Kidney (tissue), 14 donors: Measurements from ENCODE around the gene EPHB1. TPM values are rescaled to one million over a fixed set of nuclear protein-coding genes. Genes with fewer than 3 reads are reported as not detected.

Source experiments
- DNase-seq, 5 donors: peaks; one replicate each; pipeline ENCODE4 v3.0.0-alpha.2; 2013 to 2020
- FAIRE-seq: peaks from 2 replicates; lab custom pipeline; 2012; peaks lifted over from hg19 to GRCh38; lab: Jason Lieb, UNC
- H3K27ac ChIP-seq, 2 donors: one replicate each; pipeline ENCODE4 v1.7.0; 2013; ENCODE audit warnings: low read depth in 2 of 2, low read length in 2 of 2, inconsistent platforms in 1 of 2
- H3K27me3 ChIP-seq: one replicate; pipeline ENCODE4 v1.7.1; 2013; ENCODE audit warnings: low read length, inconsistent platforms; ENCODE audit not compliant: control insufficient read depth, insufficient read depth
- H3K36me3 ChIP-seq, 3 donors: one replicate each; pipeline versions ENCODE4 v1.7.0 to v1.7.1; 2013; ENCODE audit warnings: low read length in 3 of 3, control low read depth in 1 of 3, inconsistent platforms in 1 of 3; ENCODE audit not compliant: insufficient read depth in 3 of 3, control insufficient read depth in 2 of 3
- H3K4me1 ChIP-seq, 3 donors: one replicate each; pipeline versions ENCODE4 v1.7.0 to v1.7.1; 2013; ENCODE audit warnings: low read length in 3 of 3, inconsistent platforms in 1 of 3, low read depth in 1 of 3; ENCODE audit not compliant: control insufficient read depth in 2 of 3, insufficient read depth in 2 of 3
- H3K4me3 ChIP-seq, 3 donors: one replicate each; pipeline versions ENCODE4 v1.7.0 to v1.8.1; 2013; ENCODE audit warnings: low read length in 3 of 3, control low read depth in 1 of 3, inconsistent platforms in 1 of 3
- H3K9ac ChIP-seq, 3 donors: one replicate each; pipeline versions ENCODE4 v1.7.0 to v1.7.1; 2013; ENCODE audit warnings: low read length in 3 of 3, control low read depth in 1 of 3, inconsistent platforms in 1 of 3
- H3K9me3 ChIP-seq, 3 donors: one replicate each; pipeline versions ENCODE4 v1.7.0 to v1.7.1; 2013; ENCODE audit warnings: low read length in 3 of 3, control low read depth in 1 of 3, inconsistent platforms in 1 of 3; ENCODE audit not compliant: control insufficient read depth in 2 of 3, insufficient read depth in 1 of 3
- CTCF ChIP-seq: IDR thresholded peaks from 3 replicates; pipeline ENCODE4 v1.5.1; 2012; ENCODE audit warnings: mild to moderate bottlenecking, moderate library complexity, borderline replicate concordance; ENCODE audit not compliant: insufficient read depth; ENCODE audit errors: extremely low read depth
- intact Hi-C: fragments of 100-400 bp; cut with DNase I; formaldehyde crosslinking; loops from one replicate; pipeline ENCODE4 v1.11.1; 2022
- polyA plus RNA-seq: library from polyadenylated mRNA; stranded (reverse); fragments of 350-450 nt; fragmentation: Illumina TruSeq; extraction: RNeasy Lipid Tissue Mini Kit (QIAGEN cat#74804); gene quantifications from one replicate; pipeline ENCODE4 v1.2.3, GENCODE V29; 2014; ENCODE audit warnings: low read depth, low replicate concordance; ENCODE audit not compliant: insufficient read depth
- total RNA-seq: library from RNA; stranded (reverse); fragmentation: NEBNext Ultra II Directional; extraction: Animal tissue kit (Norgen Biotek cat#: 25700); gene quantifications from one replicate; pipeline ENCODE4 v1.2.1, GENCODE V29; 2021
- donor health status: control.
- donor health status: control.
- donor health status: control.
- donor health status: control.
- donor health status: control.
- donor health status: DM: yes; HTN: yes; CAD: no.
- donor health status: Normal renal cell carcinoma (clear cell type).

Gene EPHB1
- total and polyA plus RNA-seq, 2 donors from 2014 or later: 0.39 to 3.2 TPM

GRCh38 chr3:134886991-134887390 lies 91.9 kb downstream of the EPHB1 start:
- H3K36me3 ChIP-seq: no peaks in the 10 kb centered on the region
- no peak overlapping the region for H3K9ac ChIP-seq
- TF ChIP-seq CTCF: no peak
- H3K4me3 ChIP-seq: no peak overlapping the region
- H3K27ac ChIP-seq: no peak overlapping the region
- no peaks in the 10 kb centered on the region for H3K4me1 ChIP-seq
- intact Hi-C loops: no loop called here
- H3K27me3 ChIP-seq: no peaks in the 10 kb centered on the region
- no peak for FAIRE-seq
- peaks cover 0 to 6% (median 0%) of the 10 kb centered on the region in 3 donors for H3K9me3 ChIP-seq
- no peak for DNase-seq

GRCh38 chr3:134887536-134887935 lies 92.5 kb downstream of the EPHB1 start:
- DNase-seq (no peak), FAIRE-seq (no peak)
- Histone ChIP-seq H3K9me3 (peaks cover 0 to 6% (median 0%) of the 10 kb centered on the region in 3 donors), H3K27ac (no peak overlapping the region), H3K27me3 (no peaks in the 10 kb centered on the region), H3K4me3 (no peak overlapping the region), H3K9ac (no peak overlapping the region), H3K36me3 (no peaks in the 10 kb centered on the region), H3K4me1 (no peaks in the 10 kb centered on the region)
- TF ChIP-seq CTCF: no peak
- intact Hi-C loops: no loop called here

DNA sequence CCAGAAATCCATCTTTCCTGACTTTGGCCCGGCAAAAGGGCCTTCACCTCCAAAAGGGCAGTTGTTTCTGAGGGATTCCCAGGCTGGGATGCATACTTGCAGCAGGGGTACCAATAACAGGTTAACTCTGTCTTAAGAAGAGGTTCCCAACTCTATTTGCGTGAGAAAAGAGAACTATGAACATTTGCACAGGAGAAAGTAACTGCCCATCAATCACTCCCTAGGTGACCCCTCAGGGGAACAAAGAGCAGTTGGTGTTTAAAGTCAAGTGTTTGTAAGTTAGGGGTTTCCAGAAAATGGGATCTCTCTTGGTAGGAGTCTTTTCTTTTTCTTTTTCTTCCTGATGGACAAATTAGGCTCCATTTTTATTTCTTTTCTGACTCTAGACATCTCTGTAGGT lies 97.3 kb downstream of the EPHB1 start:
- no peak for TF ChIP-seq CTCF
- no peak for DNase-seq
- no peak overlapping the region for H3K9ac ChIP-seq
- H3K4me3 ChIP-seq: no peak overlapping the region
- intact Hi-C loops: no loop called here
- no peaks in the 10 kb centered on the region for H3K4me1 ChIP-seq
- no peak overlapping the region for H3K27ac ChIP-seq
- no peaks in the 10 kb centered on the region for H3K36me3 ChIP-seq
- H3K9me3 ChIP-seq: peaks cover 0 to 6% (median 0%) of the 10 kb centered on the region in 3 donors
- H3K27me3 ChIP-seq: no peaks in the 10 kb centered on the region
- no peak for FAIRE-seq

DNA sequence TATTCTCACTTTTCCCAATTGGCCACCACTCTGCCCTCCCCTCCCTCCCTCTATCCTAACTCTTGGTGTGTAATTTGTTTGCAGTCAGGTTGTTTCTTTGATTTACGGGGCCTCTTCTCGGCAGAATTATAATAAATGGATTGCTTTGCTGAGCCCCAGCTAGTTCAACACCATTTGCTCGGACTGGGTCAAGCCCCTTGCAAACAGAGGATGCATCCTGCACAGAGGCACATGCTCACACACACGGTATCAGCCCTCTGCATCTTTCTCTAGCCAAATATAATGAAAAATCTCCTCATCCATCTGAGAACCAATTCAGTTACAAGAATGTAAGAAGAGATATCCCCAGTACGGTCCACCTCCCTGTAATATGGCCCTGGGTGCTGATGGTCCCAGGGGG lies 97.7 kb downstream of the EPHB1 start:
- intact Hi-C loops: no loop called here
- Histone ChIP-seq H3K36me3 (no peaks in the 10 kb centered on the region), H3K27me3 (no peaks in the 10 kb centered on the region), H3K9me3 (peaks cover 0 to 6% (median 0%) of the 10 kb centered on the region in 3 donors), H3K9ac (no peak overlapping the region), H3K4me1 (no peaks in the 10 kb centered on the region), H3K4me3 (no peak overlapping the region), H3K27ac (no peak overlapping the region)
- DNase-seq (peak in 1 of 5 donors; percentile 10), FAIRE-seq (no peak)
- no peak for TF ChIP-seq CTCF
